Stimulated activated CD8-positive, alpha-beta memory T cell treated with anti-CD3 and anti-CD28 coated beads, Interleukin-4, amount 100 ng/mL, for 24 hours (primary cell): Measurements from ENCODE around the gene THBS3.

Source experiments
- DNase-seq: peaks from one replicate; pipeline ENCODE4 v3.0.0-alpha.2; 2020; ENCODE audit warnings: low read depth

The THBS3 gene

GRCh38 chr1:155187456-155187891, 20.2 kb downstream of the THBS3 start:
- DNase-seq, result no peak

- DNase-seq, result no peak
These were observed 20.8 kb downstream of the THBS3 start for GRCh38 chr1:155186794-155187455.

GRCh38 chr1:155186067-155186793, 21.5 kb downstream of the THBS3 start:
- DNase-seq, result no peak

GRCh38 chr1:155185783-155186066, 22.0 kb downstream of the THBS3 start:
- DNase-seq, result no peak

GRCh38 chr1:155184835-155185782, 22.6 kb downstream of the THBS3 start:
- DNase-seq, result no peak

GRCh38 chr1:155184351-155184811, 23.3 kb downstream of the THBS3 start:
- DNase-seq, result no peak

GRCh38 chr1:155183775-155184221, 23.9 kb downstream of the THBS3 start:
- no peak for DNase-seq

- DNase-seq, result no peak
These were observed 25.6 kb downstream of the THBS3 start for GRCh38 chr1:155182052-155182550.

GRCh38 chr1:155181371-155182051, 26.2 kb downstream of the THBS3 start:
- no peak for DNase-seq

- DNase-seq, result no peak
These were observed 28.3 kb downstream of the THBS3 start for GRCh38 chr1:155179112-155180031.

GRCh38 chr1:155178441-155179111, 29.1 kb downstream of the THBS3 start:
- no peak for DNase-seq

- no peak for DNase-seq
These were observed 29.8 kb downstream of the THBS3 start for GRCh38 chr1:155177918-155178281.

GRCh38 chr1:155177192-155177917, 30.3 kb downstream of the THBS3 start:
- DNase-seq, result no peak

- DNase-seq, result peak; percentile 75
These were observed 31.1 kb downstream of the THBS3 start for GRCh38 chr1:155176544-155177071.

GRCh38 chr1:155175927-155176371, 31.7 kb downstream of the THBS3 start:
- no peak for DNase-seq

GRCh38 chr1:155175281-155175926, 32.3 kb downstream of the THBS3 start:
- no peak for DNase-seq

- DNase-seq, result no peak
These were observed 33.1 kb downstream of the THBS3 start for GRCh38 chr1:155174324-155175280.
